HFFc6 (cell line): ENCODE measurements around the gene GMPR2. TPM values are rescaled to one million over a fixed set of nuclear protein-coding genes. Genes with fewer than 3 reads are reported as not detected.
"Not testable (repeated sequence)": the region's sequence is repeated elsewhere in the genome, so short reads cannot be mapped to it uniquely, and the experiment has no call there.

ENCODE experiments used
- DNase-seq: peaks from one replicate; pipeline ENCODE4 v3.0.0-alpha.2; 2018
- H3K27ac Mint-ChIP-seq: 2 replicates; pipeline ENCODE4 v1.8.0; 2020; ENCODE audit warnings: mild to moderate bottlenecking, mixed read lengths
- H3K27me3 Mint-ChIP-seq: 2 replicates; pipeline ENCODE4 v1.8.0; 2021; ENCODE audit warnings: mild to moderate bottlenecking, moderate library complexity, mixed read lengths; ENCODE audit not compliant: insufficient read depth
- H3K36me3 Mint-ChIP-seq: 2 replicates; pipeline ENCODE4 v1.8.0; 2021; ENCODE audit warnings: low read depth, mixed read lengths
- H3K4me1 Mint-ChIP-seq: 2 replicates; pipeline ENCODE4 v1.8.0; 2020; ENCODE audit warnings: low read depth, mixed read lengths
- H3K4me3 Mint-ChIP-seq: 2 replicates; pipeline ENCODE4 v1.8.0; 2020; ENCODE audit warnings: mild to moderate bottlenecking, moderate library complexity, mixed read lengths
- H3K9me3 Mint-ChIP-seq: 2 replicates; pipeline ENCODE4 v1.8.0; 2020; ENCODE audit warnings: mild to moderate bottlenecking, mixed read lengths
- total RNA-seq, 6 experiments: library from RNA; stranded (reverse); fragmentation: NEBNext Ultra II Directional; extraction: Animal tissue kit (Norgen Biotek cat#: 25700); gene quantifications; 2 replicates in 1 of 6; 3 replicates in 5 of 6; pipeline ENCODE4 v1.2.3, GENCODE V29; 2021
- TF ChIP-seq, protein P1 (sequence below): fragments of 200-600 bp; sonication (generic); IDR thresholded peaks from 2 replicates; pipeline ENCODE4 v1.5.0; 2021; ENCODE audit warnings: antibody characterized with exemption, mild to moderate bottlenecking

GMPR2 gene
- total RNA-seq, 6 experiments from 2014 or later = 70.6 to 76.7 (median 73.6) TPM

DNA sequence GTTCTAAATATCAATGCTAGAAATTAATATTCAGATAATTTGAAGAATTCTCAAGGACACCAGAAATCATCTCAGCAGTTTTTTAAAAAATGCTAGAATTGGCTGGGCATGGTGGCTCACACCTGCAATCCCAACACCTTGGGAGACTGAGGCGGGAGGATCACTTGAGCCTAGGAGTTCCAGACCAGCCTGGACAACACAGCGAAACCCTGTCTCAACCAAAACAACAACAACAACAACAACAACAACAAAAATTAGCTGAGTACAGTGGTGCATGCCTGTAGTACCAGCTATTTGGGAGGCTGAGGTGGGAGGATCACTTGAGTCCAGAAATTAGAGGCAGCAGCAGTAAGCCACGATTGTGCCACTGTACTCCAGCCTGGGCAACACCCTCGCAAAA, 13.6 kb upstream of the GMPR2 start:
- H3K36me3 Mint-ChIP-seq = 0 out of 2 replicates have a peak, but pooled peaks cover 5% of the 10 kb centered on the region
- no peak for DNase-seq
- H3K9me3 Mint-ChIP-seq = no peaks in the 10 kb centered on the region
- TF ChIP-seq, protein P1, sequence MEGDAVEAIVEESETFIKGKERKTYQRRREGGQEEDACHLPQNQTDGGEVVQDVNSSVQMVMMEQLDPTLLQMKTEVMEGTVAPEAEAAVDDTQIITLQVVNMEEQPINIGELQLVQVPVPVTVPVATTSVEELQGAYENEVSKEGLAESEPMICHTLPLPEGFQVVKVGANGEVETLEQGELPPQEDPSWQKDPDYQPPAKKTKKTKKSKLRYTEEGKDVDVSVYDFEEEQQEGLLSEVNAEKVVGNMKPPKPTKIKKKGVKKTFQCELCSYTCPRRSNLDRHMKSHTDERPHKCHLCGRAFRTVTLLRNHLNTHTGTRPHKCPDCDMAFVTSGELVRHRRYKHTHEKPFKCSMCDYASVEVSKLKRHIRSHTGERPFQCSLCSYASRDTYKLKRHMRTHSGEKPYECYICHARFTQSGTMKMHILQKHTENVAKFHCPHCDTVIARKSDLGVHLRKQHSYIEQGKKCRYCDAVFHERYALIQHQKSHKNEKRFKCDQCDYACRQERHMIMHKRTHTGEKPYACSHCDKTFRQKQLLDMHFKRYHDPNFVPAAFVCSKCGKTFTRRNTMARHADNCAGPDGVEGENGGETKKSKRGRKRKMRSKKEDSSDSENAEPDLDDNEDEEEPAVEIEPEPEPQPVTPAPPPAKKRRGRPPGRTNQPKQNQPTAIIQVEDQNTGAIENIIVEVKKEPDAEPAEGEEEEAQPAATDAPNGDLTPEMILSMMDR = no peak
- no peaks in the 10 kb centered on the region; the same call in 1 of the 2 replicates for H3K27me3 Mint-ChIP-seq
- peaks cover 29% of the 10 kb centered on the region for H3K4me1 Mint-ChIP-seq
- no peak overlapping the region; the same call in 1 of the 2 replicates for H3K27ac Mint-ChIP-seq
- no peak overlapping the region for H3K4me3 Mint-ChIP-seq

DNA sequence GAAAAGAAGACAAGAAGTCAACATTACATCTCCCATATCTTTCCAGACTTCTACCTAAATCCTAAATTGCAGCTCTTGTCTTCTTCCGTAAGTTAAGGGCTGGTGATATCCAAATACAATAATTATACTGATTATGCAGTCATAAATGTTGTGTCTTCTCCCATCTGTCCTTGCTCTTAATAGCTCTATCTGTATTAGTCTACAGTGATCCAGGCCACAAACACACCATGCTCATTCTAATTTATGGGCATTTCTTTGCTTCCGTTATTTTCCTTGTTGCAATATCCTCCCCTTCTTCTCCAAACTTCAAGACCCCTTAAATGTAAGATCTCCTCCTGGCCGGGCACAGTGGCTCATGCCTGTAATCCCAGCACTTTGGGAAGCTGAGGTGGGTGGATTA, 13.2 kb upstream of the GMPR2 start:
- TF ChIP-seq, protein P1 = no peak
- Mint-ChIP-seq H3K36me3 (peaks cover 4% of the 10 kb centered on the region; the same call in 1 of the 2 replicates), H3K9me3 (no peaks in the 10 kb centered on the region), H3K27me3 (peaks cover 1% of the 10 kb centered on the region), H3K4me3 (no peak overlapping the region), H3K4me1 (peaks cover 29% of the 10 kb centered on the region), H3K27ac (peak overlapping the region; percentile 13; the same call in 1 of the 2 replicates)
- DNase-seq = no peak

DNA sequence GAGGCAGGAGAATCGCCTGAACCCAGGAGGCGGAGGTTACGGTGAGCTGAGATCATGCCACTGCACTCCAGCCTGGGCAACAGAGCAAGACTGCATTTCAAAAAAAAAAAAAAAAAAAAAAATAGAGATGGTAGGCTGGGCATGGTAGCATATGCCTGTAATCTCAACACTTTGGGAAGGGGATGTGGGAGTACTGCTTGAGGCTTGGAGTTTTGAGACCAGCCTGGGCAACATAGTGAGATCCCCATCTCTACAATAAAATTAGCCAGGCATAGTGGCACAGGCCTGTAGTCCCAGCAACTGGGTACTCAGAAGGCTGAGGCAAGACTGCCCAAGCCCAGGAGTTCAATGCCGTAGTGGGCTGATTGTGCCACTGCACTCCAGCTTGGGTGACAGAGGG, 9.7 kb upstream of the GMPR2 start:
- Mint-ChIP-seq H3K4me1 (peaks cover 35% of the 10 kb centered on the region), H3K36me3 (peaks cover 20% of the 10 kb centered on the region)
- H3K9me3 Mint-ChIP-seq, H3K27me3 Mint-ChIP-seq, DNase-seq, H3K4me3 Mint-ChIP-seq, H3K27ac Mint-ChIP-seq: not testable (repeated sequence)

DNA sequence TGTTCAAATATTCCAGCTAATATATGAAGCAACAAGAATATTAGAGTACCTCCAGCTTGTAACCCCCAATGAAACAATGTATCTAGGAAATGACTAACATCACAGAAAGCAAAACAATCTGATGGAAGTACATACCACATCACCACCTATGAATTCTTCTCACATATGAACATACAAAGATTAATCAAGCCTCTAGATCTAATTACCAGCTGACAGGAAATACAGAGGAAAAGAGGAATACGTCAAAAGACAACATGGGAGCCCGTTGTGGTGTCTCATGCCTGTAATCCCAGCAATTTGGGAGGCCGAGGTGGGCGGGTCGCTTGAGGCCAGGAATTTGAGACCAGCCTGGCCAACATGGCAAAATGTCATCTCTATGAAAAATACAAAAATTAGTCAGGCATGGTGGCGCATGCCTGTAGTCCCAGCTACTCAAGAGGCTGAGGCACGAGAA, 8.1 kb upstream of the GMPR2 start:
- peak; percentile 84 for DNase-seq

DNA sequence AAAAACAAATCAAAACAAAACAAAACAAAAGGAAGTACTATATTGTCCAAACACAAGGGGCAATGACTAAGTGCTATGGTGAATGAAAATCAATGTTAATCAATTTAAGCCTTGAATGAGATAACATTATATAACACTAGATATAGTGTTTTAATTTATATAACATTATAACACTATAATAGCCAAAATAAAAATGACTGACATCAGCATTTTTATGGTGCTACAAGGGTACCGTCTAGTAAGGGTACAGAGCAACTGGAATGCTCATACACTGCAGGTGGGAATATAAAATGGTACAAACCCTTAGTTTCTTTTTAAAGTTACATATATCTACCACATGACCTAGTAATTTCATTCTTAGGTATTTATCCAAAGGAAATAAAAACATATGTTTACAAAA, 6.3 kb upstream of the GMPR2 start:
- H3K9me3 Mint-ChIP-seq = no peaks in the 10 kb centered on the region
- peaks cover 33% of the 10 kb centered on the region for H3K36me3 Mint-ChIP-seq
- H3K4me3 Mint-ChIP-seq = no peak overlapping the region
- DNase-seq = no peak
- peaks cover 36% of the 10 kb centered on the region for H3K4me1 Mint-ChIP-seq
- H3K27me3 Mint-ChIP-seq = peaks cover 1% of the 10 kb centered on the region; the same call in 1 of the 2 replicates
- no peak overlapping the region for H3K27ac Mint-ChIP-seq
- TF ChIP-seq, protein P1 = no peak

More for the DNA sequence above, 8.1 kb upstream of the GMPR2 start:
- peaks cover 30% of the 10 kb centered on the region for H3K4me1 Mint-ChIP-seq
- peaks cover 27% of the 10 kb centered on the region for H3K36me3 Mint-ChIP-seq
- H3K9me3 Mint-ChIP-seq = no peaks in the 10 kb centered on the region
- TF ChIP-seq, protein P1 = no peak
- H3K27me3 Mint-ChIP-seq = peaks cover 1% of the 10 kb centered on the region; the same call in 1 of the 2 replicates
- peak overlapping the region; percentile 76 for H3K4me3 Mint-ChIP-seq
- H3K27ac Mint-ChIP-seq = peak overlapping the region; percentile 89

DNA sequence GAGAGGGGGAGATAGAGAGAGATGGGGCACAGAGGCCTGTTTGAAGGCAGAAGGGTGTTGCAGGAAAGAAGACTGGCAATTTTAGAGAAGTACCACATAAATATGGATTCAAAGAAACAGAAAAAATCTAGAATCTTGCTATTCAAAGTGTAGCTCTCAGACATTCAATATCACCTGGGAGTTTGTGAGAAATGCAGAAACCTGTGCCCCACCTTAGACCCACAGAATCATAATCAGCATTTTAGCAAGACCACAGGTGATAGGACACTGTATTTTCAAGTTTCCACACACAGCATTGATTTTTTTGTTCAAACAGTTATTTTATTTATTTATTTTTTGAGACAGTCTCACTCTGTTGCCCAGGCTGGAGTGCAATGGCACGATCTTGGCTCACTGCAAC, 3.8 kb upstream of the GMPR2 start:
- Mint-ChIP-seq H3K27ac (no peak overlapping the region), H3K4me1 (peaks cover 46% of the 10 kb centered on the region), H3K4me3 (no peak overlapping the region), H3K9me3 (no peaks in the 10 kb centered on the region), H3K36me3 (peaks cover 44% of the 10 kb centered on the region), H3K27me3 (peaks cover 1% of the 10 kb centered on the region)
- TF ChIP-seq, protein P1 = no peak
- no peak for DNase-seq
